Measurements from ENCODE around the gene VWA5A. TPM values are rescaled to one million over a fixed set of nuclear protein-coding genes. Genes with fewer than 3 reads are reported as not detected.
"Not testable (repeated sequence)": the region's sequence is repeated elsewhere in the genome, so short reads cannot be mapped to it uniquely, and the experiment has no call there.

VWA5A gene
- total RNA-seq, 1 donor from 2014 or later = 11.0 TPM

- DNase-seq (ENCODE audit: low spot score in 2 of 2) (no peak), FAIRE-seq (no peak)
Measured at GRCh38 chr11:124167826-124168231, 52.6 kb downstream of the VWA5A start.

- DNase-seq (ENCODE audit: low spot score in 2 of 2) (no peak), FAIRE-seq (no peak)
Measured at GRCh38 chr11:124168796-124169195, 53.5 kb downstream of the VWA5A start.

GRCh38 chr11:124170315-124170714 lies 55.1 kb downstream of the VWA5A start:
- not testable (repeated sequence) for DNase-seq (ENCODE audit: low spot score in 2 of 2); FAIRE-seq

GRCh38 chr11:124170801-124171586 lies 55.7 kb downstream of the VWA5A start:
- DNase-seq (ENCODE audit: low spot score in 2 of 2) (no peak), FAIRE-seq (no peak)

GRCh38 chr11:124172101-124172500 lies 56.9 kb downstream of the VWA5A start:
- DNase-seq (ENCODE audit: low spot score in 2 of 2) = no peak

GRCh38 chr11:124172599-124172998 lies 57.3 kb downstream of the VWA5A start:
- no peak for FAIRE-seq

More at GRCh38 chr11:124172101-124172500, 56.9 kb downstream of the VWA5A start:
- FAIRE-seq = no peak

GRCh38 chr11:124174001-124174583 lies 58.8 kb downstream of the VWA5A start:
- no peak for FAIRE-seq
- peak; percentile 10 to 33 for DNase-seq (ENCODE audit: low spot score in 2 of 2)

More at GRCh38 chr11:124172599-124172998, 57.3 kb downstream of the VWA5A start:
- no peak for DNase-seq (ENCODE audit: low spot score in 2 of 2)

GRCh38 chr11:124176925-124177715 lies 61.9 kb downstream of the VWA5A start:
- FAIRE-seq (no peak), DNase-seq (ENCODE audit: low spot score in 2 of 2) (no peak)

GRCh38 chr11:124179310-124179709 lies 64.1 kb downstream of the VWA5A start:
- DNase-seq (ENCODE audit: low spot score in 2 of 2) (no peak), FAIRE-seq (no peak)

GRCh38 chr11:124183068-124183467 lies 67.8 kb downstream of the VWA5A start, which contains the start of gene OR10D3:
OR10D3 (plus strand) TSS chr11:124183345; CDS start chr11:124185270, 1,925 bp downstream.
- no peak for DNase-seq (ENCODE audit: low spot score in 2 of 2)
- no peak for FAIRE-seq

GRCh38 chr11:124190298-124191139 lies 75.3 kb downstream of the VWA5A start:
- no peak for FAIRE-seq
- no peak for DNase-seq (ENCODE audit: low spot score in 2 of 2)

GRCh38 chr11:124193221-124194010 lies 78.2 kb downstream of the VWA5A start:
- DNase-seq (ENCODE audit: low spot score in 2 of 2) (no peak), FAIRE-seq (no peak)

GRCh38 chr11:124194293-124195188 lies 79.3 kb downstream of the VWA5A start:
- no peak for DNase-seq (ENCODE audit: low spot score in 2 of 2)
- FAIRE-seq = no peak

- FAIRE-seq = no peak
- no peak for DNase-seq (ENCODE audit: low spot score in 2 of 2)
Measured at GRCh38 chr11:124195189-124195734, 80.0 kb downstream of the VWA5A start.

Data from frontal cortex (tissue), 4 donors.